ENCODE data around the gene CYTH1.

- TF ChIP-seq CTCF (IDR thresholded peaks at IDR 0.05) (no peak), POLR2A (IDR thresholded peaks at IDR 0.05) (no peak)
Observed at GRCh38 chr17:78669975-78670518, 112.0 kb downstream of the CYTH1 start.
